Prostate gland (tissue), 2 donors: ENCODE measurements around the gene GCNT2.

ENCODE experiments used
- CTCF ChIP-seq, 4 experiments: fragments of 200-600 bp in 2 of 4; fragments of 450-650 bp in 2 of 4; sonication (generic) in 2 of 4; IDR thresholded peaks; 1 replicate in 3 of 4; 2 replicates in 1 of 4; pipeline ENCODE4 v1.5.1; 2016 to 2019; ENCODE audit warnings: antibody characterized with exemption in 4 of 4, mild to moderate bottlenecking in 2 of 4, moderate library complexity in 2 of 4
- POLR2A ChIP-seq: fragments of 450-650 bp; IDR thresholded peaks from one replicate; pipeline ENCODE4 v1.6.1; 2016; ENCODE audit warnings: antibody characterized with exemption, mild to moderate bottlenecking
- POLR2AphosphoS5 ChIP-seq: sonication (generic); formaldehyde crosslinking; IDR thresholded peaks from one replicate; pipeline ENCODE4 v1.6.1; 2017; ENCODE audit warnings: antibody characterized with exemption

- TF ChIP-seq CTCF (IDR thresholded peaks at IDR 0.05): no peak
- no peak for TF ChIP-seq POLR2AphosphoS5
- TF ChIP-seq POLR2A: no peak
Measured at GRCh38 chr6:10552270-10552810, 31.2 kb downstream of the GCNT2 start.
